HepG2 (cell line): ENCODE data around the gene PA2G4. TPM values are rescaled to one million over a fixed set of nuclear protein-coding genes. Genes with fewer than 3 reads are reported as not detected.

Experiments
- NRL ChIP-seq: sonication (generic); formaldehyde crosslinking; IDR thresholded peaks from 2 replicates; pipeline ENCODE4 v1.5.0; 2020; ENCODE audit warnings: missing genetic modification reagents, mild to moderate bottlenecking, moderate library complexity, borderline replicate concordance
- U2AF1 ChIP-seq: fragments of 200-400 bp; formaldehyde crosslinking; optimal IDR thresholded peaks from 2 replicates; pipeline ENCODE3; 2017; ENCODE audit warnings: mild to moderate bottlenecking, low read depth, low read length
- ZNF383 ChIP-seq: sonication (generic); formaldehyde crosslinking; IDR thresholded peaks from 2 replicates; pipeline ENCODE4 v1.4.0; 2020; ENCODE audit warnings: missing genetic modification reagents, mild to moderate bottlenecking, borderline replicate concordance
- ZNF891 ChIP-seq: sonication (generic); formaldehyde crosslinking; IDR thresholded peaks from 2 replicates; pipeline ENCODE4 v1.5.0; 2020; ENCODE audit warnings: mild to moderate bottlenecking, missing genetic modification reagents
- ZSCAN20 ChIP-seq: sonication (generic); formaldehyde crosslinking; IDR thresholded peaks from 2 replicates; pipeline ENCODE4 v1.4.0; 2020; ENCODE audit warnings: missing genetic modification reagents, mild to moderate bottlenecking, borderline replicate concordance
- polyA plus RNA-seq, 8 experiments: library from polyadenylated mRNA; depleted of rRNA in 3 of 8; stranded (reverse) in 7 of 8; unstranded in 1 of 8; fragments of >200 nt; fragmentation: Illumina TruSeq in 4 of 8; extraction: Trizol in 4 of 8; gene quantifications; 2 replicates each; pipeline versions ENCODE4 v1.2.1 to v1.2.3, GENCODE V29; 2011 to 2016; ENCODE audit warnings: low read depth in 4 of 8, missing spikeins in 1 of 8, mixed read lengths in 1 of 8; ENCODE audit not compliant: insufficient read depth in 1 of 8
- total RNA-seq, 5 experiments: library from RNA; depleted of rRNA; stranded (reverse); fragments of >200 nt; fragmentation: Illumina TruSeq; extraction: Trizol; gene quantifications; 2 replicates each; pipeline ENCODE4 v1.2.3, GENCODE V29; 2016; ENCODE audit warnings: low read depth in 1 of 5
- TF ChIP-seq, protein P1 (sequence below): sonication (generic); formaldehyde crosslinking; IDR thresholded peaks from 2 replicates; pipeline ENCODE4 v1.5.1; 2020; ENCODE audit warnings: mild to moderate bottlenecking, missing genetic modification reagents, borderline replicate concordance
- TF ChIP-seq, protein P2 (sequence below), 2 experiments: fragments of 450-650 bp in 1 of 2; sonication (generic) in 1 of 2; formaldehyde crosslinking in 1 of 2; IDR thresholded peaks; 2 replicates each; pipeline versions ENCODE4 v1.6.1 to v1.8.0; 2016 to 2022; ENCODE audit warnings: antibody characterized with exemption in 1 of 2, mild to moderate bottlenecking in 1 of 2, missing genetic modification reagents in 1 of 2
- TF ChIP-seq, protein P3 (sequence below): sonication (generic); formaldehyde crosslinking; IDR thresholded peaks from 2 replicates; pipeline ENCODE4 v1.5.0; 2020; ENCODE audit warnings: missing genetic modification reagents

PA2G4 gene
- total and polyA plus RNA-seq, 2 of the 13 experiments (the other 11 are each of a cell fraction or from before 2014, with no cell fraction given): 147 to 240 TPM

DNA sequence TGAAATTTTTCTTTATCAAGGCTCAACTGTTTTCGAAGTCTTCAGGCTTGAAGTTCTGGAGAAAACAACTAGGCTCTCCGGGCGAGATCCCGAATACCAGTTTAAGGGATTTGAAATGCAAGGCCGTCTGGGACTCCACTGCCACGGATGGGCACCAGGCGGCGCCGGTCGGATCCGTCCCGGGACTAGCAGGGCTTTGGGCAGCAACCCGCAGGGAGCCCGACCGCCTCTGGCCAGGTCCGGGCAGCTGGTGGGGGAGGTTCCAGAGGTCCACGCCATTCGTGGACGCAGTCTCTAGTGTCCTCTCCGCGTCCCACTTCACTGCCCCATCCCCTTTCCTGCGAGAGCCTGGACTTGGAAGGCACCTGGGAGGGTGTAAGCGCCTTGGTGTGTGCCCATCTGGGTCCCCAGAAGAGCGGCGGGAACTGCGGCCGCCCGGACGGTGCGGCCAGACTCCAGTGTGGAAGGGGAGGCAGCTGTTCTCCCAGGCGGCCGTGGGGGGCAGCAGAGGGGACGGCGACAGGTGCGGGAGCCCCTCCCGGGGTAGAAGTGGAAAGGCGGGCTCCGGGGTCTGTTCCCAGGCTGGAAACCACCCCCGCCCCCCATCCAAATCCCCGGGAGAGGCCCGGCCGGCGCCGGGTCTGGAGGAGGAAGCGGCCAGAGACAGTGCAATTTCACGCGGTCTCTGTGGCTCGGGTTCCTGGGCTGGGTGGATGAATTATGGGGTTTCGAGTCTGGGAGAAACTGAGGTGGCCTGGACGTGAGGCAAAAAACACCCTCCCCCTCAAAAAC lies 25.2 kb upstream of the PA2G4 start (continued):
- TF ChIP-seq, protein P1, sequence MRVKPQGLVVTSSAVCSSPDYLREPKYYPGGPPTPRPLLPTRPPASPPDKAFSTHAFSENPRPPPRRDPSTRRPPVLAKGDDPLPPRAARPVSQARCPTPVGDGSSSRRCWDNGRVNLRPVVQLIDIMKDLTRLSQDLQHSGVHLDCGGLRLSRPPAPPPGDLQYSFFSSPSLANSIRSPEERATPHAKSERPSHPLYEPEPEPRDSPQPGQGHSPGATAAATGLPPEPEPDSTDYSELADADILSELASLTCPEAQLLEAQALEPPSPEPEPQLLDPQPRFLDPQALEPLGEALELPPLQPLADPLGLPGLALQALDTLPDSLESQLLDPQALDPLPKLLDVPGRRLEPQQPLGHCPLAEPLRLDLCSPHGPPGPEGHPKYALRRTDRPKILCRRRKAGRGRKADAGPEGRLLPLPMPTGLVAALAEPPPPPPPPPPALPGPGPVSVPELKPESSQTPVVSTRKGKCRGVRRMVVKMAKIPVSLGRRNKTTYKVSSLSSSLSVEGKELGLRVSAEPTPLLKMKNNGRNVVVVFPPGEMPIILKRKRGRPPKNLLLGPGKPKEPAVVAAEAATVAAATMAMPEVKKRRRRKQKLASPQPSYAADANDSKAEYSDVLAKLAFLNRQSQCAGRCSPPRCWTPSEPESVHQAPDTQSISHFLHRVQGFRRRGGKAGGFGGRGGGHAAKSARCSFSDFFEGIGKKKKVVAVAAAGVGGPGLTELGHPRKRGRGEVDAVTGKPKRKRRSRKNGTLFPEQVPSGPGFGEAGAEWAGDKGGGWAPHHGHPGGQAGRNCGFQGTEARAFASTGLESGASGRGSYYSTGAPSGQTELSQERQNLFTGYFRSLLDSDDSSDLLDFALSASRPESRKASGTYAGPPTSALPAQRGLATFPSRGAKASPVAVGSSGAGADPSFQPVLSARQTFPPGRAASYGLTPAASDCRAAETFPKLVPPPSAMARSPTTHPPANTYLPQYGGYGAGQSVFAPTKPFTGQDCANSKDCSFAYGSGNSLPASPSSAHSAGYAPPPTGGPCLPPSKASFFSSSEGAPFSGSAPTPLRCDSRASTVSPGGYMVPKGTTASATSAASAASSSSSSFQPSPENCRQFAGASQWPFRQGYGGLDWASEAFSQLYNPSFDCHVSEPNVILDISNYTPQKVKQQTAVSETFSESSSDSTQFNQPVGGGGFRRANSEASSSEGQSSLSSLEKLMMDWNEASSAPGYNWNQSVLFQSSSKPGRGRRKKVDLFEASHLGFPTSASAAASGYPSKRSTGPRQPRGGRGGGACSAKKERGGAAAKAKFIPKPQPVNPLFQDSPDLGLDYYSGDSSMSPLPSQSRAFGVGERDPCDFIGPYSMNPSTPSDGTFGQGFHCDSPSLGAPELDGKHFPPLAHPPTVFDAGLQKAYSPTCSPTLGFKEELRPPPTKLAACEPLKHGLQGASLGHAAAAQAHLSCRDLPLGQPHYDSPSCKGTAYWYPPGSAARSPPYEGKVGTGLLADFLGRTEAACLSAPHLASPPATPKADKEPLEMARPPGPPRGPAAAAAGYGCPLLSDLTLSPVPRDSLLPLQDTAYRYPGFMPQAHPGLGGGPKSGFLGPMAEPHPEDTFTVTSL (CRISPR knock-in tag): no peak; the same call in 1 of the 2 replicates
- TF ChIP-seq, protein P2, sequence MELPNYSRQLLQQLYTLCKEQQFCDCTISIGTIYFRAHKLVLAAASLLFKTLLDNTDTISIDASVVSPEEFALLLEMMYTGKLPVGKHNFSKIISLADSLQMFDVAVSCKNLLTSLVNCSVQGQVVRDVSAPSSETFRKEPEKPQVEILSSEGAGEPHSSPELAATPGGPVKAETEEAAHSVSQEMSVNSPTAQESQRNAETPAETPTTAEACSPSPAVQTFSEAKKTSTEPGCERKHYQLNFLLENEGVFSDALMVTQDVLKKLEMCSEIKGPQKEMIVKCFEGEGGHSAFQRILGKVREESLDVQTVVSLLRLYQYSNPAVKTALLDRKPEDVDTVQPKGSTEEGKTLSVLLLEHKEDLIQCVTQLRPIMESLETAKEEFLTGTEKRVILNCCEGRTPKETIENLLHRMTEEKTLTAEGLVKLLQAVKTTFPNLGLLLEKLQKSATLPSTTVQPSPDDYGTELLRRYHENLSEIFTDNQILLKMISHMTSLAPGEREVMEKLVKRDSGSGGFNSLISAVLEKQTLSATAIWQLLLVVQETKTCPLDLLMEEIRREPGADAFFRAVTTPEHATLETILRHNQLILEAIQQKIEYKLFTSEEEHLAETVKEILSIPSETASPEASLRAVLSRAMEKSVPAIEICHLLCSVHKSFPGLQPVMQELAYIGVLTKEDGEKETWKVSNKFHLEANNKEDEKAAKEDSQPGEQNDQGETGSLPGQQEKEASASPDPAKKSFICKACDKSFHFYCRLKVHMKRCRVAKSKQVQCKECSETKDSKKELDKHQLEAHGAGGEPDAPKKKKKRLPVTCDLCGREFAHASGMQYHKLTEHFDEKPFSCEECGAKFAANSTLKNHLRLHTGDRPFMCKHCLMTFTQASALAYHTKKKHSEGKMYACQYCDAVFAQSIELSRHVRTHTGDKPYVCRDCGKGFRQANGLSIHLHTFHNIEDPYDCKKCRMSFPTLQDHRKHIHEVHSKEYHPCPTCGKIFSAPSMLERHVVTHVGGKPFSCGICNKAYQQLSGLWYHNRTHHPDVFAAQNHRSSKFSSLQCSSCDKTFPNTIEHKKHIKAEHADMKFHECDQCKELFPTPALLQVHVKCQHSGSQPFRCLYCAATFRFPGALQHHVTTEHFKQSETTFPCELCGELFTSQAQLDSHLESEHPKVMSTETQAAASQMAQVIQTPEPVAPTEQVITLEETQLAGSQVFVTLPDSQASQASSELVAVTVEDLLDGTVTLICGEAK (IDR thresholded peaks at IDR 0.05): no peak
- TF ChIP-seq, protein P2 (CRISPR knock-in tag; IDR thresholded peaks at IDR 0.05): peak; percentile 37; the same call in 1 of the 2 replicates
- TF ChIP-seq U2AF1 (no peak), NRL (CRISPR knock-in tag) (0 out of 2 replicates have a peak, but pooled peaks have one; percentile 39), ZNF891 (CRISPR knock-in tag) (no peak), ZSCAN20 (CRISPR knock-in tag) (0 out of 2 replicates have a peak, but pooled peaks have one; percentile 48), ZNF383 (CRISPR knock-in tag) (no peak)
- TF ChIP-seq, protein P3, sequence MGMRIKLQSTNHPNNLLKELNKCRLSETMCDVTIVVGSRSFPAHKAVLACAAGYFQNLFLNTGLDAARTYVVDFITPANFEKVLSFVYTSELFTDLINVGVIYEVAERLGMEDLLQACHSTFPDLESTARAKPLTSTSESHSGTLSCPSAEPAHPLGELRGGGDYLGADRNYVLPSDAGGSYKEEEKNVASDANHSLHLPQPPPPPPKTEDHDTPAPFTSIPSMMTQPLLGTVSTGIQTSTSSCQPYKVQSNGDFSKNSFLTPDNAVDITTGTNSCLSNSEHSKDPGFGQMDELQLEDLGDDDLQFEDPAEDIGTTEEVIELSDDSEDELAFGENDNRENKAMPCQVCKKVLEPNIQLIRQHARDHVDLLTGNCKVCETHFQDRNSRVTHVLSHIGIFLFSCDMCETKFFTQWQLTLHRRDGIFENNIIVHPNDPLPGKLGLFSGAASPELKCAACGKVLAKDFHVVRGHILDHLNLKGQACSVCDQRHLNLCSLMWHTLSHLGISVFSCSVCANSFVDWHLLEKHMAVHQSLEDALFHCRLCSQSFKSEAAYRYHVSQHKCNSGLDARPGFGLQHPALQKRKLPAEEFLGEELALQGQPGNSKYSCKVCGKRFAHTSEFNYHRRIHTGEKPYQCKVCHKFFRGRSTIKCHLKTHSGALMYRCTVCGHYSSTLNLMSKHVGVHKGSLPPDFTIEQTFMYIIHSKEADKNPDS: no peak
